ENCODE data around the gene CNTFR.

- no peak for TF ChIP-seq EZH2 (IDR thresholded peaks at IDR 0.05; ENCODE audit: borderline replicate concordance)
- no peak for TF ChIP-seq CTCF (IDR thresholded peaks at IDR 0.05; ENCODE audit: poor library complexity)
- no peak for TF ChIP-seq EZH2phosphoT487 (IDR thresholded peaks at IDR 0.05; ENCODE audit: low read depth, severe bottlenecking, unreplicated experiment)
Measured at GRCh38 chr9:34553511-34554021, 36.0 kb downstream of the CNTFR start.
